Measurements from ENCODE around the gene AFF3. TPM values are rescaled to one million over a fixed set of nuclear protein-coding genes. Genes with fewer than 3 reads are reported as not detected.

AFF3 gene
- total RNA-seq, 6 experiments from 2014 or later: 0.80 to 8.2 (median 6.8) TPM

DNA sequence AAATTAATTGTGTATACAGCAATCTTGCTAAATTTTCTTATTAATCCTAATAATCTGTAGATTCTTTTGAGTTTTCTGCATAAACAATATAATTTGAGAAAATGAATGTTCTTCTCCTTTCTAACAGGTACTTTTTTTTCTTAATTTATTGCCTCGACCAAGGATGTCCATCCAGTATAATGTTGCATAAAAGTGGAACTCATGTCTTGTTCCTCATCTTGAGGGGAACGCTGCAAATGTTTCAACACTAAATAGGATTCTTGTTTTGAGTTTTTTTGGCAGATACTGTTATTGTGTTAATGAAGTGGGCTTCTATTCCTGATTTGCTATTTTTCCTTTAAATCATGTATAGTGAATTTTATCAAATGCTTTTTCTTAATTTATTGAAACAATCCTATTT lies 408.2 kb downstream of the AFF3 start:
- no peak overlapping the region for H3K4me3 Mint-ChIP-seq
- H3K27me3 Mint-ChIP-seq (ENCODE audit: insufficient read depth): peaks cover 7% of the 10 kb centered on the region
- H3K4me1 Mint-ChIP-seq (ENCODE audit: low read depth): peaks cover 9% of the 10 kb centered on the region
- H3K9me3 Mint-ChIP-seq: no peaks in the 10 kb centered on the region; the same call in 1 of the 2 replicates
- DNase-seq: no peak
- H3K36me3 Mint-ChIP-seq (ENCODE audit: low read depth): no peaks in the 10 kb centered on the region
- TF ChIP-seq, protein P1, sequence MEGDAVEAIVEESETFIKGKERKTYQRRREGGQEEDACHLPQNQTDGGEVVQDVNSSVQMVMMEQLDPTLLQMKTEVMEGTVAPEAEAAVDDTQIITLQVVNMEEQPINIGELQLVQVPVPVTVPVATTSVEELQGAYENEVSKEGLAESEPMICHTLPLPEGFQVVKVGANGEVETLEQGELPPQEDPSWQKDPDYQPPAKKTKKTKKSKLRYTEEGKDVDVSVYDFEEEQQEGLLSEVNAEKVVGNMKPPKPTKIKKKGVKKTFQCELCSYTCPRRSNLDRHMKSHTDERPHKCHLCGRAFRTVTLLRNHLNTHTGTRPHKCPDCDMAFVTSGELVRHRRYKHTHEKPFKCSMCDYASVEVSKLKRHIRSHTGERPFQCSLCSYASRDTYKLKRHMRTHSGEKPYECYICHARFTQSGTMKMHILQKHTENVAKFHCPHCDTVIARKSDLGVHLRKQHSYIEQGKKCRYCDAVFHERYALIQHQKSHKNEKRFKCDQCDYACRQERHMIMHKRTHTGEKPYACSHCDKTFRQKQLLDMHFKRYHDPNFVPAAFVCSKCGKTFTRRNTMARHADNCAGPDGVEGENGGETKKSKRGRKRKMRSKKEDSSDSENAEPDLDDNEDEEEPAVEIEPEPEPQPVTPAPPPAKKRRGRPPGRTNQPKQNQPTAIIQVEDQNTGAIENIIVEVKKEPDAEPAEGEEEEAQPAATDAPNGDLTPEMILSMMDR (IDR thresholded peaks at IDR 0.05): no peak
- no peak overlapping the region for H3K27ac Mint-ChIP-seq

- Mint-ChIP-seq H3K9me3 (no peaks in the 10 kb centered on the region), H3K27ac (peak overlapping the region; percentile 47; the same call in 1 of the 2 replicates), H3K4me1 (ENCODE audit: low read depth) (peaks cover 26% of the 10 kb centered on the region), H3K4me3 (no peak overlapping the region), H3K36me3 (ENCODE audit: low read depth) (no peaks in the 10 kb centered on the region), H3K27me3 (ENCODE audit: insufficient read depth) (no peaks in the 10 kb centered on the region)
- TF ChIP-seq, protein P1 (IDR thresholded peaks at IDR 0.05): no peak
- DNase-seq: peak; percentile 17
Measured at GRCh38 chr2:99729104-99730025, 413.0 kb downstream of the AFF3 start.

- Mint-ChIP-seq H3K27me3 (ENCODE audit: insufficient read depth) (no peaks in the 10 kb centered on the region), H3K27ac (no peak overlapping the region), H3K9me3 (no peaks in the 10 kb centered on the region), H3K36me3 (ENCODE audit: low read depth) (no peaks in the 10 kb centered on the region), H3K4me3 (no peak overlapping the region), H3K4me1 (ENCODE audit: low read depth) (peaks cover 26% of the 10 kb centered on the region)
- TF ChIP-seq, protein P1 (IDR thresholded peaks at IDR 0.05): no peak
- DNase-seq: no peak
Measured at GRCh38 chr2:99728166-99728565, 414.2 kb downstream of the AFF3 start.

DNA sequence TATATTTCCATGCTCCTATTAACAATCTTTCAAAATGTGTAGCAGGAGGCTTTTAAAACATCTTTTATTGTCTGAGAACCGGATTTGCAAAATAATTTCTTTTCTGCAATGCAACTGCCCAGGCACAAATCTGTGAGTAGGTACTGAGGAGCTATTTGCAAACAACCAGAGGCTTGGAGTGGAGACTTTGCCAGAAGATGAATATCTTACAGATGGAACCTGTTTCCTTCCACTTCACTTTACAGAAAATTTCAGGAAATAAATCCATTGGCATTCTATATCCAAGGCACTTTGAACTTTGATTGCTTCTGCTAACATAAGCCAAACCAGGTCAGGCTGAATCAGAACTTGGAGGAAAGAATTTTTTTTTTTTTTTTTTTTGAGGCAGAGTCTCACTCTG lies 415.2 kb downstream of the AFF3 start:
- Mint-ChIP-seq H3K36me3 (ENCODE audit: low read depth) (no peaks in the 10 kb centered on the region), H3K27me3 (ENCODE audit: insufficient read depth) (no peaks in the 10 kb centered on the region), H3K27ac (no peak overlapping the region), H3K4me1 (ENCODE audit: low read depth) (peaks cover 26% of the 10 kb centered on the region), H3K4me3 (peak overlapping the region; percentile 72; the same call in 1 of the 2 replicates), H3K9me3 (peaks cover 5% of the 10 kb centered on the region)
- TF ChIP-seq, protein P1 (IDR thresholded peaks at IDR 0.05): no peak
- no peak for DNase-seq

- Mint-ChIP-seq H3K27ac (no peak overlapping the region), H3K9me3 (peaks cover 10% of the 10 kb centered on the region), H3K36me3 (ENCODE audit: low read depth) (peaks cover 4% of the 10 kb centered on the region; the same call in 1 of the 2 replicates), H3K4me3 (peak overlapping the region; percentile 72; the same call in 1 of the 2 replicates), H3K27me3 (ENCODE audit: insufficient read depth) (no peaks in the 10 kb centered on the region), H3K4me1 (ENCODE audit: low read depth) (peaks cover 26% of the 10 kb centered on the region)
- DNase-seq: no peak
- TF ChIP-seq, protein P1 (IDR thresholded peaks at IDR 0.05): no peak
Measured at GRCh38 chr2:99726691-99727090, 415.7 kb downstream of the AFF3 start.

Data from HFFc6 (cell line).